Panc1 (cell line): Measurements from ENCODE around the gene LONP1.

Experiments used
- CTCF ChIP-seq: fragments of 450-650 bp; IDR thresholded peaks from 2 replicates; pipeline ENCODE4 v1.5.1; 2017; ENCODE audit warnings: mild to moderate bottlenecking
- POLR2AphosphoS5 ChIP-seq: IDR thresholded peaks from 2 replicates; pipeline ENCODE4 v1.6.1; 2012; ENCODE audit warnings: mild to moderate bottlenecking, low read depth, low read length, moderate library complexity
- SIN3A ChIP-seq: IDR thresholded peaks from 2 replicates; pipeline ENCODE4 v1.6.1; 2012; ENCODE audit warnings: low read depth, mild to moderate bottlenecking, low read length, moderate library complexity, borderline replicate concordance; ENCODE audit not compliant: insufficient read depth
- TCF7L2 ChIP-seq: IDR thresholded peaks from 2 replicates; pipeline ENCODE4 v1.6.1; 2011; ENCODE audit warnings: mild to moderate bottlenecking, low read depth, low read length, inconsistent platforms

- no peak for TF ChIP-seq CTCF
- TF ChIP-seq SIN3A: no peak
- TF ChIP-seq TCF7L2: no peak
- TF ChIP-seq POLR2AphosphoS5: no peak
These were observed 8.2 kb downstream of the LONP1 start for GRCh38 chr19:5711713-5712161.
